ENCODE measurements around the gene DLGAP3.

DNA sequence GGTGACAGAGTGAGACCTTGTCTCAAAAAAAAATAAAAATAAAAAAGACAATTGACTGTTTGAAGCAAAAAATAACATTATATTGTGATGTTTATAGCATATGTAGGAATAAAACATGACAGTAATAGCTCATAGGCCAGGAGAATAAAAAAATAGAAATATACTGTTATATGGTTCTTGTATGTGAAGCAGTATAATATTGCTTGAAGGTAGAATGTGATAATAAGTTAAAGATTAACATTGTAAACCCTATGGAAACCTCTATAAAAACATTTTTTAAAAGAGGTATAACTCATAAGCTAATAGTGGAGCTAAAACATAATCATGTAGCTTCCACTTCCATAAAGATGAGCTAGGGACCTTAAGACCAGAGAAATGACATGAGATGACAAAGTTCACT, 113.1 kb downstream of the DLGAP3 start:
- TF ChIP-seq CTCF (IDR thresholded peaks at IDR 0.05) (no peak), POLR2AphosphoS5 (IDR thresholded peaks at IDR 0.05) (no peak), POLR2A (IDR thresholded peaks at IDR 0.05) (no peak)

Measured in suprapubic skin (tissue), 4 donors.